GM12892 (cell line): ENCODE measurements around the gene CCNE1.

Source experiments
- POLR2A ChIP-seq: IDR thresholded peaks from 2 replicates; pipeline ENCODE4 v1.6.1; 2011; ENCODE audit warnings: low read depth, low read length, control low read depth
- POLR2AphosphoS5 ChIP-seq: IDR thresholded peaks from 2 replicates; pipeline ENCODE4 v1.6.1; 2011; ENCODE audit warnings: low read depth, low read length, control low read depth
- TAF1 ChIP-seq: IDR thresholded peaks from 2 replicates; pipeline ENCODE4 v1.6.1; 2011; ENCODE audit warnings: low read depth, mild to moderate bottlenecking, control low read depth, low read length, borderline replicate concordance

- TF ChIP-seq POLR2AphosphoS5 = no peak
- no peak for TF ChIP-seq POLR2A
- no peak for TF ChIP-seq TAF1
These were observed 1.8 kb upstream of the CCNE1 start for GRCh38 chr19:29809795-29810503.
